ENCODE results near the gene KAT6B. TPM values are rescaled to one million over a fixed set of nuclear protein-coding genes. Genes with fewer than 3 reads are reported as not detected.

KAT6B gene
- polyA plus RNA-seq, 3 donors, result 41.7 to 49.7 (median 47.0) TPM

DNA sequence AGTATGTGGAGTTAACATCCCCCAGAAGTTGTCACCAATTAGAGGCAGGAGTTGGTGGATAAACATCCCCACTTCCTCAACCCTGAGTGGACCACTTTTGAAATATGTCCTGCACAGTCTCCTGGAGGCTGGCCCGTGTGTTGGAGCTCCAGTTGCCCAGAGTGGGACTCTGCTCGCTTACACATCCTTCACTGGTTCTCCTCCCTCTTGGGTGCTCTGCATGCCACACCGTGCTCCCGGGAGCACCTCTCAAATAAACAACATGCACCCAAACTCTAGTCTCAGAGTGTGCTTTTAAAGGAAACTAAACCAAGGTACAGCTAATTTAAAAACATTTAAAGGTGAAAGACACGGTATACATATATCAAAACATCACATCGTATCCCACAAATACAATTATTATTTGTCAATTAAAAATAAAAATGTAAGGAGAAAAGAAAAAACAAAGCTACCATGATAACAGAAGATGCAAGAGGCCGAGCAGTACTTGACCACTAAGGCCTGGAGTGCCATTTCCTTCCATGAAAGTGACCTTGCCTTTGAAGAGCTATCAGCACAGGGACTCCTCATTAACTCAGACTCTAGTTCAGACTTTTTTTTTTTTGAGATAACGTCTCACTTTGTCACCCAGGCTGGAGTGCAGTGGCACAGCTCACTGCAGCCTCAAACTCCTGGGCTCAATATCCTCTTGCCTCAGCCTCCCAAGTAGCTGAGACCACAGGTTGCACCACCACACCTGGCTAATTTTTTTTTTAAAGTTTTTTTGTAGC, 237.2 kb downstream of the KAT6B start:
- DNase-seq, result no peak

DNA sequence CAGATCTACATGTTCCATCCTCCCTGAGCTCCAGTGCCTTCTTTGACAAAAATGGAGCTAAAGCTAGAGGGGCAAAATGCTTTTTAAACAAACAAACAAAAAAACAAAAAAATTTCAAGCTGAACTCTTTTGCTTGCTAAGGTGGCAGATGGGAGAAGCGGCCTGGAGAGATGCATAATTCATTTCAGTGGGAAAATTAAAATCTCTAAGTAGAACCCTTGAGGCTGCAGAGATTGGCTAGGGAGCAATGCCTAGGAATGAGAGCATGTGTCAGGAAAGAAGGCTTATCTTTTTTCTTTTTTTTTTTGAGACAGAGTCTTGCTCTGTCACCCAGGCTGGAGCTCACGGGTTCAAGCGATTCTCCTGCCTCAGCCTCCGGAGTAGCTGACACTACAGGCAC, 238.7 kb downstream of the KAT6B start:
- no peak for DNase-seq

DNA sequence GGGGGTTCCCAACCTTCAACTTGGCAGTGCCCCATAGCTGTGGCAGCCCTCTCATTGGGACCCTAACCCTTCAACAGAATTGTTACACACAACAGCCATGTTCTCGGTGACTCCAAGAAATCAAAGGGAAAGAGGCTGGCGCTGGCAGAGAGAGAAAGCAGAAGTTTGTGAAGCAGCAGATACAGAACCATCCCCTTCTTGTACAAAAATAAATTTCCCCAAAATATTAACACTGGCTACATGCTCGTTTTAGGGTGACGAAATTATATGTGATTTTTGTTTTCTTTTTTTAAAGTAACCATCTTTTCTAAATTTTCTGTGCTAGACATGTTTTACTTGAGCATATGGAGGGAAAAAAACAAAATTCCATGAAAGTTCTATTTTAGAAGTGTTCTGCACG, 239.9 kb downstream of the KAT6B start:
- DNase-seq, result no peak

DNA sequence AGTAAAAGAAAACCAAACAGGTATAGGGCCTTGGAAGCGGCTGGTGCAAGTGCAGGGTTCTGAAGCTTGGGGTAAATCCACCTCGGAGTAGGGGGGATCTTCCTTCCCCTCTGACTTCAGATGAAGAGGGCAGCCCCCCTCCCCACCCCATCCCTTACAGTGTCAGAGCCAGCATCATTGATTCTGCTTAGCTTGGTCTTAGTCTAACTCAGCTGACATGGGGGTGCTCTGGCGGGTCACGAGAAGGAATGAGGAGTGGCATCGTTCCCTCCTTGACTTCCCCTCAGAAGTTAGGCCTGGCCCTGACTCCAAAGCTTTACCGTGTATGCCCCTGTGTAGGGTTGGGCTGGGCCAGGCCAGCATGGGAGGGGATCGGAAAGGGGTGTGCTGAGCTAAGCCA, 240.9 kb downstream of the KAT6B start:
- no peak for DNase-seq

DNA sequence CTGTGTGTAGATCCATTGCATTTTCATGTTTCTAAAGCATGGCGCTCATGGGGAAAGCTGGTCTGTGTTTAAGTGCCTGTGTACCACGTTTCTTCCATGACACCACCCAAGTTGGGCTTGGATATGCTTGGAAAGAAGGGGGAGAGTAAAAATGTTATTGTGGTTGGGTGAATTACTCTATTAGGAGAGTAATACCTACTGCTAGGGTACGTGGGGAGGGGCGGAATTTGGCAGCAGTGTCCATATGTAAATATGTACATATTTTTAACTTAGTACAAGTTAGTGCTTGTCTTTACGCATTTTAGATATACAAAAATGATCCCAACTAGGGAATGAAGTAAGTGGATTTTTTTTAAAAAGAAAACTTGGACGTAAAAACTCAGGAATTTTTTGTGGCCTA, 242.1 kb downstream of the KAT6B start:
- no peak for DNase-seq

DNA sequence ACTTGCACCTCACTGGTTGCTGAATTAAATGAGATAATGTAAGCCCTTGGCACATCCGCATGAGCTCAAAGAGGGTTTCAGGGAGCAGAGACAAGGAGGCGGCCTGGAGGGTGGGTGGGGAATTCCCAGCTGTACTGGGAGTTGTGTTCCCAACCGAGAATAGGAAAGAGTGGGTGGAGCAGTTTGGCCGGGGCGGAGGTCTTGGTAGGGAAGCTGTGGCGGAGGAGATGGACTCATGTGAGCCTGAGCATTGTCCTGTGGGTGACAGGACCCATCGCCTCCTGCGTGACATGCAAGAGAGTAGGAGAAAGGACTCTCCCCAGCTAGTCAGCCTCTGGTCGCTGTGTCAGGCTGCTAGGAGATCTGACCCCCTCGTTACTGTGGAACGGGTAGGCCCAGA, 244.1 kb downstream of the KAT6B start:
- DNase-seq, result no peak

DNA sequence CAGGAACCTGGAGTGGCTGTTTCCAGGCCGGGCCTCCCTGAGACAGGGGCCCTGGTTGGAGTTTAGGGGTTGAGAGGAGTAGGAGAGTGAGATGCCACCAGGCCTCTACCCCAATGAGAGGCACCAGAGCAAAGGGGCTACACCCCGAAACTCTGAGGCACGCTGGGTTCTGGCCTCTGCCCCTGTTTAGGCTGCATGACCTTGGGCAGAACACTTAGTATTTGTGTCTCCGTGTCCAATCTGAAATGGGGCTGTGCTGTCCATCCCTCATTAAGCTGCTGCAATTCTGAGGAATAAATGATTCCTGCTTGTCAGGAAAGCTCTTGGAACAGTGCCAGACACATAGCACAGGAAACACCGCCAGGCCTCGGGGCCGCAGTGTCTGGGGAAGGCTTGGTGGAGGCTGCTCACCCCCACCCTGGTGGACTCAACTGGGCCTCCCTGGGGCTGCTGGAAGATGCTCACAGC, 244.6 kb downstream of the KAT6B start:
- peak; percentile 42 for DNase-seq

DNA sequence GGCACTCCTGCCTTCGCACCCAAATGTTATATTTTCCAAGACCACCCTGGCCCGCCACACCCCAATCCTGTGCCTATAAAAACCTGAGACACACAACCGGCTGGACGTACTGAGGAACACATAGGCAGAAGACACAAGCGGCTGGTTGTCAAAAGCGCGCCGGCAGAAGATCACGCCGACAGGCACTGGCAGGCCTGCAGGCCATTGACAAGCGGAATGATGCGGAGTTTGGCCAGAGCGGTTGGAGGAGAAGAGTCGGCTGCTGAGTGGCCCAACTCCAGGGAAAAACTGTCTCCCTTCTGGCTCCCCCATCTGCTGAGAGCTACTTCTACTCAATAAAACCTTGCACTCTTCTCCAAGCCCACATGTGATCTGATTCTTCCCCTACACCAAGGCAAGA, 245.4 kb downstream of the KAT6B start:
- no peak for DNase-seq

DNA sequence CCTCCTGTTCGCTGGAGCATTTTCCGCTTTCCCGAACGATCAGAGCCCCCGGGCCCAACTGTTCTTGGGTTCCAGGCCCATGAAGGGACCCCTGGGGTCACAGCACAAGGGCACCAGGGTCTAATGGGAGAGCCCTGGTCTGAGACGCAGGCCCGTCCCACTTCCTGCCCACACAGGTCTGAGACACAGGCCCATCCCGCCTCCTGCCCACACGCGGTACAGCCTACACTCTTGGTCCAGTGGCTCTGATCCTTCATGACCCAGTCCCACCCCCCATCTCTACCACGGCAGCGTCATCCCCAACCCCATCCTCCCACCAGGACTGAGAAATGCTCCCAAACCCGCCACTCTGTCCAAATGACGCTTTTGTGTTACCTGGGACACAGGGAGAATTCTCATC, 246.3 kb downstream of the KAT6B start:
- no peak for DNase-seq

DNA sequence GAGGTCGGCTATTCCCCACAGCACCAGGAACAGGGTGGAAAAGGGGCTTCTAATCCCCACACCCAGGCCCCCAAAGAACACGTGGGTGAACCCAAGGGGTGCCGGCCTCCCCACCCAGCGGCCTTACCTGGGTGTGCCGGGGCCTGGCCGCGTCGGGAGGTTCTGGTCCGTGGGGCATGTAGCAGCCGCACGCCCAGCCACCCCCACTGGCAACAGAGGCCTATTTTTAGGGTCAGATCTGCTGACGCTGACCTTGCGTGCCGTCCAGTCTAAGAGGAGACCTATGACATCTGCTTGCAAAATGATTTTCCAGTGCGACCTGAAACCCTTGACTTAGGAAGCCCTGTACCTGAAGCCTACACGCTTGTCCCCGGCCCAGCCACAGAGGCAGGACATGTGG, 247.0 kb downstream of the KAT6B start:
- no peak for DNase-seq

DNA sequence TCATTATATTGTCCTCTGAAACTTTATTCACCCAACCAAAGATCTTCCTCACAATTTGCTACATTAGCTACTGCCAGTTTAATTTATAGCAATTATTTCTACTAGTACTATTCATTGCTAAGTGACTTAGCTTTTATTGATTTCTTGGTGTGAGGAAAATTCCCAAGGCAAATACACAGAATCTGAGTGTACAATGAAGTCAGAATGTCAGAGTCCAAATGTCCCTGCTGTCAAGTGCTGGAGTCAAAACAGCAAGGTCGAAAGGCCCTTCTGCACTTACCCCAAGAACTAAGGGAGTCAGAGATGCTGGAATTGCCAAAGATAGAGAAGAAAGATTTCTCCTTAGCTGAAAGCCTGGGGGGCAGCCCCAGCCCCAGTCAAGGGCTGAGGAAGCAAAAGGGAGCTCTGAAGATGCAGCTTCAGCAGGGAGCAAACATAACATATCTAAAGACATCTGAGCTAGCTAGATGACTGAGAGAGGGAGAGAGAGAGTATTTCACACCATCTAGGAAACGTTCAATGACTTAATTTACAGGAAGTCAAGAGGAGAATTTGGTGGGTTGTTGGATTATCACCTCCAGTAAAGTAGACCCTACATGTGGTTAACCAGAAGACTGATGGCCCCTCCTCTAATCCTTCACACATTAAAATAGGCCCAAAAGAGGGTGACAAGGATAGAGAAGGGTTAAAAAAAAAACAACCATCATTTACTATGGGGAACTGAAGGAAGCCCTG, 248.5 kb downstream of the KAT6B start:
- DNase-seq, result no peak

DNA sequence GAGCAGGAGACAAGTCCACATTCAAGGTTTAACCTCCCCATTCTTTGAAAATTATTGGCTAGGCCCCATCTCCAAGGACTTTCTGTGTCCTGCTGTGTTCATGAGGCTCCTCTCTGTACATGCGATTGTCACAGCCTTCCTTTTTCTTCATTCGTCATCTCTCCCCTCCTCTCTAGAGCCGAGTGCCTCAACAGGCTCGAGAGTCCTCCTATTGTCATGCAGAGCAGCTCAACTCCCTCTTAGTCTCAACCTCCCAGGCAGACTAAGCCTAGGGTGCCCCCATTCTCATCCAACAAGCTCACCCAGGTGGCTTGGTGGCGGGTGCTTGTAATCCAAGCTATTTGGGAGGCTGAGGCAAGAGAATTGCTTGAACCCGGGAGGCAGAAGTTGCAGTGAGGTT, 249.9 kb downstream of the KAT6B start:
- DNase-seq, result no peak

DNA sequence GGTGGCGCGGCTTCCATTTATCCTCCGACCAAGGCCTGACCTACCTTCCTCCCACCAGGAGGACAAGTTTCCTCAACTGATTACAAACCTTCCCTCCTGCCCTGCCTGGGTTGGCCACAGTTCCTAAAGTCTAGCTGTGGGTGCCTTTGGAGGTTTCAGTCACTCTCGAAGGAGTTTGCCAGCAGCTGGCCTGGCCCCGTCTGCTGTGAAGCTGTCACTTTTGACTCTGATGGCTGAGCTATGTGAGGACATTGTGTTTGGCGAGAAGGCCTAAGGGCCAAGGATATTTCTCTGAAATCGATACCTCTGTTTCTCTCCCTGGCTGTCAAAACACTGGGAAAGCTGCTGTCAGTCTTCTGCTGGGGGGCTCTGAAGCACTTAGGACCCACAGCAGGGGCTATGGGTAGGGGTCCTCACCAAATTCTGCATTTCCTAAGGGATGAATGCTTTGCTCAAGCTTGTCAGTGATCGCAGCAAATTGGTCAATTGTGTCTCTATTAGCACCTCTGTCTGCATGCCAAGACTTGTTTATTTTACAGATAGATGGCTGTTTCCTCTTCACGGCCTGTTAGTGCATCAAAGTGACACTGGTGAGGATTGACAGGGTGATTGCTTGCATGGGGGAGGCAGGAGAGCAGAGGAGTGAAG, 253.2 kb downstream of the KAT6B start:
- no peak for DNase-seq

DNA sequence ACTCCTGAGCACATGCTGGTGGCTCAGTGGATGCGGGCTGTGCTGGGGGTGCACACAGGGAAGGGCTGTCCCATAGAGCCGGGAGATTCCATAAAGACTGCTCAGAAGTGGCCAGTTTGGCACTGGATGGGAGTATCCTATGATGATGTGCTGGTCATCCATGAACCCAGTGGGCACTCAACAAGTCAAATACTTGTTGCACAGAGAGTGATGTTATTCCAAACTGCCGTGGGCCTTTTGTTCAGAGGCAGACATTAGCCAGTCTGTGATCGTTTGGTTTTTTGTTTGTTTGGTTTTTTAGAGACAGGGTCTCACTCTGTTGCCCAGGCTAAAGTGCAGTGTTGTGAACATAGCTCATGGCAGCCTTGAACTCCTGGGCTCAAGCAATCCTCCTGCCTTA, 254.2 kb downstream of the KAT6B start:
- DNase-seq, result no peak

DNA sequence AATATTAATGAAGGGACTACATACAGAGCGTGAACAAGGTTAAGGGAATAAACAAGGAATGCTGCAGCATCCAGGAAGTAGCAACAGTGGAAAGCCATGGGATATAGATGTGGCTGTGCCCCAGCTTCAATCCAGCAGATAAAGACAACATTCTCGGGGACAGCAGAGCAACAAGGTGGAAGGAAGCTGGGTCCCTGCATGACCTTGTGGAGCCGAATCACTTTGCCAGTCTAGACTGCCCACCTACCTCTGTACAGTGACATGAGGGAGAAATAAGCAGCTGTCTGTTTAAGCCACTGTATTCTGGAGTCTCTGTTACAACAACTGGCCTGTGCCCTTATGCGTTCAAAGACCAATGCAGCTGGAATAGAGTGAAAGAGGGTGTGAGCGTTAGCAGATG, 255.0 kb downstream of the KAT6B start:
- no peak for DNase-seq
